Measurements from ENCODE around the gene RALY.

- TF ChIP-seq POLR2A (IDR thresholded peaks at IDR 0.05; ENCODE audit: borderline replicate concordance, extremely low read depth, insufficient read depth, insufficient read length) (no peak), EZH2 (IDR thresholded peaks at IDR 0.05) (no peak), CTCF (IDR thresholded peaks at IDR 0.05 in 2 of 3, conservative IDR thresholded peaks at IDR 0.05 in 1 of 3; ENCODE audit: borderline replicate concordance in 1 of 3, insufficient read depth in 1 of 3, low read depth in 2 of 3, low read length in 2 of 3) (no peak), EZH2phosphoT487 (IDR thresholded peaks at IDR 0.05; ENCODE audit: borderline replicate concordance) (no peak), SIN3A (IDR thresholded peaks at IDR 0.05; ENCODE audit: low read depth) (no peak), POLR2AphosphoS5 (IDR thresholded peaks at IDR 0.05; ENCODE audit: low read depth, low read length) (no peak), ZFX (IDR thresholded peaks at IDR 0.05) (no peak)
- TF ChIP-seq, protein P1, sequence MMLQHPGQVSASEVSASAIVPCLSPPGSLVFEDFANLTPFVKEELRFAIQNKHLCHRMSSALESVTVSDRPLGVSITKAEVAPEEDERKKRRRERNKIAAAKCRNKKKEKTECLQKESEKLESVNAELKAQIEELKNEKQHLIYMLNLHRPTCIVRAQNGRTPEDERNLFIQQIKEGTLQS (IDR thresholded peaks at IDR 0.05), result no peak
Observed at GRCh38 chr20:34070859-34071258, 77.1 kb downstream of the RALY start.

Measured in HCT116 (cell line).